VCaP (cell line): ENCODE data around the gene TMPRSS11D.

Experiments used
- H3K27ac ChIP-seq: fragments of 450-650 bp; 2 replicates; pipeline ENCODE4 v1.5.1; 2017
- TF ChIP-seq, protein P1 (sequence below): fragments of 450-650 bp; conservative IDR thresholded peaks from 2 replicates; pipeline ENCODE4 v1.5.1; 2017; ENCODE audit warnings: mild to moderate bottlenecking, moderate library complexity

The TMPRSS11D gene

DNA sequence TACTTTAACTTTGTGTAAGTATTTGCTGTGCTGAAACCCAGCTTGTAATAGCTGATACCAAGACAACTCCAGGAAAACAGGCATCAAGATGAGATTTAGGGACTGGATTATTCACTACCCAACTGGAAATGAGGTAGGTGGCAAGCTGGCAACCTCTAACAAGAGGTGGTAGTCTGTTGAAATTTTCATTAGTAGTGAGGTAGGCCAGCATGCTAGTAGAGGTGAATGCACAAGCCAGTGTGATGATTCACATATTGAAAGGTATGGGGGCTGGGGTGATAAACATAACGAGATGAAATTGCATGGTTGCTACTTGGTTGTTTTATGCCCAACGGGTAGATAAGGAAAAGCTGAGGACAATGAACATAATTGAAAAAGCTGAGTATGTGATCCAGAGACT is 8.5 kb upstream of the TMPRSS11D start:
- H3K27ac ChIP-seq = no peak overlapping the region
- TF ChIP-seq, protein P1, sequence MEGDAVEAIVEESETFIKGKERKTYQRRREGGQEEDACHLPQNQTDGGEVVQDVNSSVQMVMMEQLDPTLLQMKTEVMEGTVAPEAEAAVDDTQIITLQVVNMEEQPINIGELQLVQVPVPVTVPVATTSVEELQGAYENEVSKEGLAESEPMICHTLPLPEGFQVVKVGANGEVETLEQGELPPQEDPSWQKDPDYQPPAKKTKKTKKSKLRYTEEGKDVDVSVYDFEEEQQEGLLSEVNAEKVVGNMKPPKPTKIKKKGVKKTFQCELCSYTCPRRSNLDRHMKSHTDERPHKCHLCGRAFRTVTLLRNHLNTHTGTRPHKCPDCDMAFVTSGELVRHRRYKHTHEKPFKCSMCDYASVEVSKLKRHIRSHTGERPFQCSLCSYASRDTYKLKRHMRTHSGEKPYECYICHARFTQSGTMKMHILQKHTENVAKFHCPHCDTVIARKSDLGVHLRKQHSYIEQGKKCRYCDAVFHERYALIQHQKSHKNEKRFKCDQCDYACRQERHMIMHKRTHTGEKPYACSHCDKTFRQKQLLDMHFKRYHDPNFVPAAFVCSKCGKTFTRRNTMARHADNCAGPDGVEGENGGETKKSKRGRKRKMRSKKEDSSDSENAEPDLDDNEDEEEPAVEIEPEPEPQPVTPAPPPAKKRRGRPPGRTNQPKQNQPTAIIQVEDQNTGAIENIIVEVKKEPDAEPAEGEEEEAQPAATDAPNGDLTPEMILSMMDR = no peak

DNA sequence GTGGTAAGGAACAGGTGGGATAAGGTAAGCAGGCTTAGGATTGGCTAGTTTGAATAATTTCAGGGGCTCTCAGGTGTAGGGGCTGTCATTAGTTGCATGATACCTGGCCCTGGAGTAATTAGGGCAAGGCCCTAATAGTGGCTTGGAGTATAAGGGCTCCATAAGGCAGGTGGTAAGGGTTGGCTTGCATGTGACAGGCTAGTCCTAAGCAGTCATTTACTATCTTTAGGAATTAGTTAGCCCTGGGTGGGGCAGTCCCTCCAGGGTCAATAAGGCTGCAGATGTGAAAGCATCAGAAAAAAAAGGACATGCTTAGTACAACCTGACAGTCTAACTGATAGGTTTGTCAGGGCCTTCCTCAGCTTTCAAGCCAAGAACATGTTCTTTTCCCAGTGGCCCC is 7.8 kb upstream of the TMPRSS11D start:
- TF ChIP-seq, protein P1 = no peak

DNA sequence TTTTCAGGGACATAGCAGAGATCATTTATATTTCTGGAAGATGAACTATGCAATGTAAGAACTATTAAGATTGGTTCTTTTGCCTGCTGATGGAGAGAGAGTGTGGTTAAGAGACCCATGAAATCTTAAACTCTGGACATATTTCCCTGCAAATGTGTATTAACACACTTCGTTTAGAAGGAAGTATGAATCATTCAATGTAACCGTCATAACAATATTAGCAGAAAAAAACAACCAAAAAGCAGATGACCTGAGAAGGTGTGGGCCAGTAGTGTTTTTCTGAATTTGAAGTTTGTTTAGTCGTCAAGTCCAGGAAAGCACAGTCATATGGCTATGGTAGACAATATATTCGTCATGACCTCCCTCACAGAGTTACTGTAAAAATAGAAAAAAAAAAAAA is 2.5 kb upstream of the TMPRSS11D start:
- no peak overlapping the region for H3K27ac ChIP-seq
- TF ChIP-seq, protein P1 = no peak

More for the DNA sequence above, 7.8 kb upstream of the TMPRSS11D start:
- no peak overlapping the region for H3K27ac ChIP-seq

DNA sequence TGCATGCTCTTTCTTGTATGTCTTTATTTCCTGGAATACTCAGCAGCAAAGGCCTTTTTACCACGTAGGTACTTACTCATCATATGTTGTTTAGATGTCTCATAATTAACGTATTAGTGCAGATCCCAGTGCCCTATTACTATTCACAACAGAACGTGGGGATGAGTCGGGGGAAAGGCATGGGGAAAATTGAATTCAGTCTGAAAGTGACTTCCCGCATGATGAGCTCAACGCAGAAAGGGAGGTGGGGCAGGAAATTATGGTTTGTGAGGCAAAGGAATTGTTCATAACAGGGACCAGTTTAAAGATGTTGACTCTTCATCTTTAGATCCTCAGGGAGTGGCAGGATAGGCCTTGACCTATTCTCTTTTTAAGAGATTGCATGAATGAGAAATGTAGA is 2.0 kb upstream of the TMPRSS11D start:
- H3K27ac ChIP-seq = no peak overlapping the region
- TF ChIP-seq, protein P1 = no peak

DNA sequence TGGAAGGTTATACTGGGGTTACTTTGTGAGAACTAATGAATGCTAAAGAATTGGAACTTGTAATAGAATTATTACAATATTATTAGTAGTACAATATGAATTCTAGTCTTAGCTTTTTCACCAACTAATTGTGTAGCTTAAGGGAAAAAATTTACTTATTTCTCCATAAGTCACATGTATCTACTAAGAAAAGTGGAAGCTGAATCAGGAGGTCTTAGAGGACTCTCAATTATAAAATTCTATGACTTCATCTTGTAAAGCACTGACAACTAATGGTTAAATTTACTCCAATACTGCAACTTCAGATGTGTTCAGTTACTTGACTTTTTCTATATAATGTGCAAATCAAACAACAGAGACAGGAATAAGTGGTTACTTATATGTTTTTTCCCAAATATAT is 899 bp upstream of the TMPRSS11D start:
- TF ChIP-seq, protein P1 = no peak
- no peak overlapping the region for H3K27ac ChIP-seq

DNA sequence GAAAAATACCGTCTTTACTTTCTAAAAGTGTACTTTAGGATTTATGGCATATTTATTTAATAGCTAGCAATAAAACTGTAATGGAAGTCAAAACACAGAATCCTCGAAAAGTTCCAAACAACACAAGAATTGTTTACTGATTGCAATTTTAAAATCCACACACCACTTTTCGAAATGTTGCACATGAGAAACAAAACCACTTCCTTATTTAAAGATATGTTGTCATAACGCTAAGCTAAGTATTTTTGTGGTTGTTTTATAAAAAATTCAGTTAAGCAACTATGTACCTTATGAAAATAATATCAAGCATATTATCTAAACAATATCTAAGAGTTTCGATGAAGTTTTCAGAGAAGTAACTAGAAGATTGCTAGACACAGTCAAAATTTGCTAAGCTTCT is 344 bp downstream of the TMPRSS11D start:
- no peak overlapping the region for H3K27ac ChIP-seq
- TF ChIP-seq, protein P1 = no peak

DNA sequence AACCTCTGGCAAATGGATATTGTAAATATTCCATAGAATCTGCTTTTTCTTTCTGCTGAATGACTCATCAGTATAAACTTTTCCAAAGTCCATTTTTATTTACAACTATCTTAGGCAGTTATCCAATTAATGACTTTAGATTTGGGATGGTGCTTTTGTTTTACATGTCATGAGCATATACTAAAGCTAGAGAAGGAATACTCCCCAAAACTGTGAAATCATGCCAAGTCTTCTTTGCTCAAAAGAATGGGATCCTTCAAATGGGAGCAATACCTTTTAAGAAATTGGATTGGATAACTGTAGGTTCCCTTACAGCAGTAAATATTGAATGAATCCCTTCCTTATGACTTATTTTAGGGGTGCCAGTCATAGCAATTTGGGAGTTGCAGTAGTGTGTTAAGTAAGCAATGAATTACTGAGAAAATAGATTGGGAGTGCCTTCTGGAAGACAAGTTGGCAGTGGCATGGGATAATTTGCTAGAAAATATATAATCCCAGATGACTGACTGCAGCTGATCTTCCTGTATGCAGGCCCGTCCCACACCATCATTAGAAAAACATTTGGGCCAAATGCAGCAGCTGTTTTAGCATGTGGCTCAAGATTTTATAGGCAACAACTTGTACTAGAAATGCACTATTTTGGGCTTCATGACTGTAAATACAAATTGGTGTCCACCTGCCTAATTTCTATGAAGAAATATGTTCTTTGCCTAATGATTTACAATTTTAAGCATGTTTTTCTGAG is 2.8 kb downstream of the TMPRSS11D start:
- TF ChIP-seq, protein P1 = no peak
- H3K27ac ChIP-seq = no peak overlapping the region
